HG03039 (cell line): ENCODE results near the gene GPR152.
"Not testable (repeated sequence)": the region's sequence is repeated elsewhere in the genome, so short reads cannot be mapped to it uniquely, and the experiment has no call there.

Experiments
- ATAC-seq: cut with Tn5 transposase; IDR thresholded peaks from one replicate; pipeline ENCODE4 v1.9.1; 2021; ENCODE audit warnings: mild to moderate bottlenecking, moderate library complexity; ENCODE audit not compliant: unreplicated experiment

The GPR152 gene

GRCh38 chr11:67489885-67490726, 37.6 kb upstream of the GPR152 start:
- ATAC-seq, result no peak

- no peak for ATAC-seq
These were observed 36.8 kb upstream of the GPR152 start for GRCh38 chr11:67489203-67489884.

GRCh38 chr11:67486481-67487195, 34.1 kb upstream of the GPR152 start:
- ATAC-seq, result no peak

- not testable (repeated sequence) for ATAC-seq
These were observed 33.4 kb upstream of the GPR152 start for GRCh38 chr11:67485873-67486361.

GRCh38 chr11:67484847-67485311, 32.4 kb upstream of the GPR152 start:
- no peak for ATAC-seq

GRCh38 chr11:67483831-67484665, 31.5 kb upstream of the GPR152 start:
- no peak for ATAC-seq

GRCh38 chr11:67482827-67483798, 30.6 kb upstream of the GPR152 start, which contains the start of gene AIP:
Gene AIP (plus strand): TSS chr11:67483026. CDS start chr11:67483159, 133 bp downstream.
- ATAC-seq, result peak; percentile 53

GRCh38 chr11:67482275-67482826, 29.8 kb upstream of the GPR152 start:
- ATAC-seq, result no peak

GRCh38 chr11:67477344-67478050, 25.0 kb upstream of the GPR152 start:
- not testable (repeated sequence) for ATAC-seq

GRCh38 chr11:67476692-67477091, 24.2 kb upstream of the GPR152 start:
- not testable (repeated sequence) for ATAC-seq

GRCh38 chr11:67472882-67473281, 20.4 kb upstream of the GPR152 start:
- ATAC-seq, result no peak

GRCh38 chr11:67470337-67471002, 17.9 kb upstream of the GPR152 start:
- ATAC-seq, result no peak

GRCh38 chr11:67469508-67469811, 16.9 kb upstream of the GPR152 start:
- ATAC-seq, result no peak

- ATAC-seq, result peak; percentile 62
These were observed 16.4 kb upstream of the GPR152 start, which contains the start of gene TMEM134 for GRCh38 chr11:67468759-67469507. Gene TMEM134 (minus strand): TSS chr11:67469251. CDS start chr11:67469192, 59 bp downstream.

GRCh38 chr11:67468456-67468758, 15.9 kb upstream of the GPR152 start:
- ATAC-seq, result no peak

- ATAC-seq, result no peak
These were observed 15.5 kb upstream of the GPR152 start for GRCh38 chr11:67468056-67468455.
